ENCODE data around the gene PVR.

The PVR gene

GRCh38 chr19:44640518-44640917 lies 3.2 kb upstream of the PVR start:
- no peak overlapping the region for H3K4me3 ChIP-seq (replicated peaks; ENCODE audit: insufficient read depth, low read length)
- no peak overlapping the region for H3K27ac ChIP-seq (replicated peaks)
- TF ChIP-seq, protein P1, sequence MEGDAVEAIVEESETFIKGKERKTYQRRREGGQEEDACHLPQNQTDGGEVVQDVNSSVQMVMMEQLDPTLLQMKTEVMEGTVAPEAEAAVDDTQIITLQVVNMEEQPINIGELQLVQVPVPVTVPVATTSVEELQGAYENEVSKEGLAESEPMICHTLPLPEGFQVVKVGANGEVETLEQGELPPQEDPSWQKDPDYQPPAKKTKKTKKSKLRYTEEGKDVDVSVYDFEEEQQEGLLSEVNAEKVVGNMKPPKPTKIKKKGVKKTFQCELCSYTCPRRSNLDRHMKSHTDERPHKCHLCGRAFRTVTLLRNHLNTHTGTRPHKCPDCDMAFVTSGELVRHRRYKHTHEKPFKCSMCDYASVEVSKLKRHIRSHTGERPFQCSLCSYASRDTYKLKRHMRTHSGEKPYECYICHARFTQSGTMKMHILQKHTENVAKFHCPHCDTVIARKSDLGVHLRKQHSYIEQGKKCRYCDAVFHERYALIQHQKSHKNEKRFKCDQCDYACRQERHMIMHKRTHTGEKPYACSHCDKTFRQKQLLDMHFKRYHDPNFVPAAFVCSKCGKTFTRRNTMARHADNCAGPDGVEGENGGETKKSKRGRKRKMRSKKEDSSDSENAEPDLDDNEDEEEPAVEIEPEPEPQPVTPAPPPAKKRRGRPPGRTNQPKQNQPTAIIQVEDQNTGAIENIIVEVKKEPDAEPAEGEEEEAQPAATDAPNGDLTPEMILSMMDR (IDR thresholded peaks at IDR 0.05; ENCODE audit: insufficient read depth, low read length): no peak
- TF ChIP-seq REST (IDR thresholded peaks at IDR 0.05; ENCODE audit: insufficient replicate concordance, low read depth): peak; percentile 77
- H3K27me3 ChIP-seq (ENCODE audit: insufficient read depth, poor library complexity, severe bottlenecking): no peaks in the 10 kb centered on the region
- no peak for DNase-seq (ENCODE audit: low read depth in 1 of 2, low spot score in 1 of 2)

- H3K27ac ChIP-seq (replicated peaks): no peak overlapping the region
- DNase-seq (ENCODE audit: low read depth in 1 of 2, low spot score in 1 of 2): no peak
- no peak overlapping the region for H3K4me3 ChIP-seq (replicated peaks; ENCODE audit: insufficient read depth, low read length)
- TF ChIP-seq REST (IDR thresholded peaks at IDR 0.05; ENCODE audit: insufficient replicate concordance, low read depth) (no peak), GABPA (IDR thresholded peaks at IDR 0.05; ENCODE audit: low read depth) (no peak), SPI1 (IDR thresholded peaks at IDR 0.05; ENCODE audit: borderline replicate concordance, low read depth) (no peak)
- TF ChIP-seq, protein P1 (IDR thresholded peaks at IDR 0.05; ENCODE audit: insufficient read depth, low read length): no peak
- H3K27me3 ChIP-seq (ENCODE audit: insufficient read depth, poor library complexity, severe bottlenecking): no peaks in the 10 kb centered on the region
These were observed 2.0 kb upstream of the PVR start for GRCh38 chr19:44641501-44642265.

DNA sequence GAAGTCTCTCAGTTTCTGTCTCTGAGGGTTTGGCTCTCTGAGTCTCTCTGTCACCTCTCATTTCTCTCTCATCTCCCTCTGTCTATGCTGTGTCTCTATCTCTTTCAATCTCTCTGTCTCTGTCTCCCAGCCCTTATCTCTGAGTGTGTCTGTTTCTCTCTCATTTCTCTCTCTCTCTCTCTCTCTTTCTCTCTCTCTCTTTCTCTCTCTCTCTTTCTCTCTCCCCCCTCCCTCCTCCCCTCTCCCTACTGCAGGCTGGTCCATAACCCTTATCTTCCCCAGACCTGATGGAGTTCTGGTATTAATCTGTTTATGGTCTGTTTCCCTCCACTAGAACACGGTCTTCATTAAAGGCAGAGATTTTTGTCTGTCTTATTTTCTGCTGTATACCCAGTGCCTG lies 1.3 kb upstream of the PVR start:
- Histone ChIP-seq H3K4me3 (replicated peaks; ENCODE audit: insufficient read depth, low read length) (no peak overlapping the region), H3K27me3 (ENCODE audit: insufficient read depth, poor library complexity, severe bottlenecking) (no peaks in the 10 kb centered on the region), H3K27ac (replicated peaks) (no peak overlapping the region)
- TF ChIP-seq POLR2AphosphoS5 (IDR thresholded peaks at IDR 0.05; ENCODE audit: low read depth) (no peak), SPI1 (IDR thresholded peaks at IDR 0.05; ENCODE audit: borderline replicate concordance, low read depth) (no peak), GABPA (IDR thresholded peaks at IDR 0.05; ENCODE audit: low read depth) (no peak)
- TF ChIP-seq, protein P1 (IDR thresholded peaks at IDR 0.05; ENCODE audit: insufficient read depth, low read length): no peak
- DNase-seq (ENCODE audit: low read depth in 1 of 2, low spot score in 1 of 2): no peak
